Activated naive CD4-positive, alpha-beta T cell treated with anti-CD3 and anti-CD28 coated beads, Interleukin-2, amount 10 ng/mL, durations not matched to agents 7 days and 5 days (primary cell): ENCODE results near the gene ITGA8.
"Not testable (repeated sequence)": the region's sequence is repeated elsewhere in the genome, so short reads cannot be mapped to it uniquely, and the experiment has no call there.

Experiments
- CTCF ChIA-PET: fragments of 350-600 bp; sonication (Branson Sonifier 250); formaldehyde crosslinking; loops from one replicate; lab custom pipeline; 2021; ENCODE audit warnings: antibody characterized with exemption; lab: Charles Lee
- DNase-seq: peaks from one replicate; pipeline ENCODE4 v3.0.0-alpha.2; 2020
- H3K27ac Mint-ChIP-seq: one replicate; pipeline ENCODE4 v1.8.0; 2021; ENCODE audit warnings: mild to moderate bottlenecking, moderate library complexity, mixed read lengths
- H3K27me3 Mint-ChIP-seq: one replicate; pipeline ENCODE4 v1.8.0; 2021; ENCODE audit warnings: mild to moderate bottlenecking, mixed read lengths
- H3K36me3 Mint-ChIP-seq: one replicate; pipeline ENCODE4 v1.8.0; 2021; ENCODE audit warnings: mixed read lengths
- H3K4me1 Mint-ChIP-seq: one replicate; pipeline ENCODE4 v1.8.0; 2021; ENCODE audit warnings: mixed read lengths
- H3K4me3 Mint-ChIP-seq: one replicate; pipeline ENCODE4 v1.8.0; 2021; ENCODE audit warnings: mild to moderate bottlenecking, moderate library complexity, mixed read lengths
- H3K9me3 Mint-ChIP-seq: one replicate; pipeline ENCODE4 v1.8.0; 2021; ENCODE audit warnings: mixed read lengths

Gene ITGA8

GRCh38 chr10:15719899-15720634 lies at the start of gene ITGA8:
ITGA8 (minus strand) TSS chr10:15719922; CDS start chr10:15719771, 151 bp downstream.
- H3K36me3 Mint-ChIP-seq = no peaks in the 10 kb centered on the region
- no peak within 1 kb of the TSS for H3K4me3 Mint-ChIP-seq
- no peak for DNase-seq
- CTCF ChIA-PET = interaction anchor here (0.9 kb wide), 1 partner anchor 285 kb away, joined by 3 read pairs; no protein-coding TSS in a partner anchor
- H3K27ac Mint-ChIP-seq = no peak within 1 kb of the TSS
- no peaks in the 10 kb centered on the region for H3K9me3 Mint-ChIP-seq
- no peaks in the 10 kb centered on the region for H3K4me1 Mint-ChIP-seq
- peaks cover 48% of the 10 kb centered on the region for H3K27me3 Mint-ChIP-seq

DNA sequence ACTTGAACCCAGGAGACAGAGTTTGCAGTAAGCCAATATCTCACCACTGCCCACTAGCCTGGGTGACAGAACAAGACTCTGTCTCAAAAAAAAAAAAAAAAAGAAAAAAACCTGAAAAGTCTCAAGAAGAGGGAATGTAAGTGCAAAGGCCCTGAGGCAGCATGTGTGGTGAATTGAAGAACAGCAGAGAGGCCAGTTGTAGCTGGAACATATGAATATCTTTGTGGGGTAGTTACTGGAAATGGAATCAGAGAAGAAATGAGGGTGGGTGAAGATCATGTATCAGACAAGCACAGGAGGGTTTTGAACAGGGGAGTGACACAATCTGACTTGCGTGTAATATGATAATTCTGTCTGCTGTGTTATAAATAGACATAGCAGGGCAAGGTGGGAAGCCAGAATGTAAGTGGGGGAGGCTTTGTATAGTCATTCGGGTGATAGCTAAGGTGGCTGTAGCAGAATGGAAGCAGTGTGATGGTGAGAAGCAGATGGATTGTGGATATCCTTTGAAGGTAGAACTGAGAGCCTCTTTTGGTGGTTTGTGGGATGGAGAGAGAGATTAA lies 45.3 kb upstream of the ITGA8 start:
- Mint-ChIP-seq H3K4me1 (no peaks in the 10 kb centered on the region), H3K27ac (no peak overlapping the region), H3K9me3 (no peaks in the 10 kb centered on the region), H3K27me3 (no peaks in the 10 kb centered on the region), H3K36me3 (peaks cover 5% of the 10 kb centered on the region), H3K4me3 (no peak overlapping the region)
- CTCF ChIA-PET = no interaction called here
- no peak for DNase-seq

GRCh38 chr10:15763006-15763405 lies 43.3 kb upstream of the ITGA8 start:
- Mint-ChIP-seq H3K4me1 (no peaks in the 10 kb centered on the region), H3K9me3 (no peaks in the 10 kb centered on the region)

GRCh38 chr10:15762239-15762638 lies 42.5 kb upstream of the ITGA8 start:
- not testable (repeated sequence) for H3K4me3 Mint-ChIP-seq, H3K4me1 Mint-ChIP-seq, DNase-seq, H3K27me3 Mint-ChIP-seq, H3K9me3 Mint-ChIP-seq, H3K36me3 Mint-ChIP-seq, H3K27ac Mint-ChIP-seq
- CTCF ChIA-PET = interaction anchor here (0.6 kb wide), 1 partner anchor 15 kb away, joined by 3 read pairs; no protein-coding TSS in a partner anchor

More at GRCh38 chr10:15763006-15763405, 43.3 kb upstream of the ITGA8 start:
- Mint-ChIP-seq H3K4me3 (no peak overlapping the region), H3K27ac (no peak overlapping the region), H3K36me3 (no peaks in the 10 kb centered on the region), H3K27me3 (no peaks in the 10 kb centered on the region)
- no peak for DNase-seq
- CTCF ChIA-PET = interaction anchor here (0.6 kb wide), 1 partner anchor 15 kb away, joined by 3 read pairs; no protein-coding TSS in a partner anchor

DNA sequence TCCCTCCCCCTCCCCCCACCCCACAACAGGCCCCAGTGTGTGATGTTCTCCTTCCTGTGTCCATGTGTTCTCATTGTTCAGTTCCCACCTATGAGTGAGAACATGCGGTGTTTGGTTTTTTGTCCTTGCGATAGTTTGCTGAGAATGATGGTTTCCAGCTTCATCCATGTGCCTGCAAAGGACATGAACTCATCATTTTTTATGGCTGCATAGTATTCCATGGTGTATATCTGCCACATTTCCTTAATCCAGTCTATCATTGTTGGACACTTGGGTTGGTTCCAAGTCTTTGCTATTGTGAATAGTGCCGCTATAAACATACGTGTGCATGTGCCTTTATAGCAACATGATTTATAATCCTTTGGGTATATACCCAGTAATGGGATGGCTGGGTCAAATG lies 41.5 kb upstream of the ITGA8 start:
- H3K27me3 Mint-ChIP-seq, H3K27ac Mint-ChIP-seq, H3K9me3 Mint-ChIP-seq, DNase-seq, CTCF ChIA-PET, H3K4me1 Mint-ChIP-seq, H3K36me3 Mint-ChIP-seq, H3K4me3 Mint-ChIP-seq: not testable (repeated sequence)

DNA sequence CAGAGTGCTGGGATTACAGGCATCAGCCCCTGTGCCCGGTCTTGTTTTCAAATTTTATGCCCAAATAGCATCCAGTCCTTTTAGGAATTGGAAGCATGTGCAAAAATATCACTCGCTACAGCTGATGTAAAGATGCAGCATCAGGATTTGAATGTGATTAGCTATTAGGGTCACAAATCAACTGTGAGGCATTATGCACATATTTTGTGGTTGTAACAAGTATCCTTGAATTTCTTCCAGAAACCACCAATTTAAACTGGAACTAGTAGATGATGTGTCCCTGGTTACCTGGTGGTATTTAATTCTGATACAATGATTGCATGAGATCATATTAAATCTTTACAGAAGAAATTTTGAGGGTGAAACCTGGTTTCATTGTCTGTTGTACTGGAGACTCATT lies 41.0 kb upstream of the ITGA8 start:
- Mint-ChIP-seq H3K4me3 (no peak overlapping the region), H3K36me3 (no peaks in the 10 kb centered on the region), H3K4me1 (no peaks in the 10 kb centered on the region), H3K27ac (no peak overlapping the region), H3K27me3 (peaks cover 6% of the 10 kb centered on the region), H3K9me3 (no peaks in the 10 kb centered on the region)
- CTCF ChIA-PET = no interaction called here
- no peak for DNase-seq

- H3K4me1 Mint-ChIP-seq = no peaks in the 10 kb centered on the region
- peaks cover 6% of the 10 kb centered on the region for H3K27me3 Mint-ChIP-seq
- DNase-seq = no peak
- CTCF ChIA-PET = interaction anchor here (0.6 kb wide), 1 partner anchor 121 kb away, joined by 3 read pairs; no protein-coding TSS in a partner anchor
- H3K36me3 Mint-ChIP-seq = no peaks in the 10 kb centered on the region
- no peaks in the 10 kb centered on the region for H3K9me3 Mint-ChIP-seq
- H3K27ac Mint-ChIP-seq = no peak overlapping the region
- no peak overlapping the region for H3K4me3 Mint-ChIP-seq
Measured at GRCh38 chr10:15759265-15759664, 39.5 kb upstream of the ITGA8 start.

DNA sequence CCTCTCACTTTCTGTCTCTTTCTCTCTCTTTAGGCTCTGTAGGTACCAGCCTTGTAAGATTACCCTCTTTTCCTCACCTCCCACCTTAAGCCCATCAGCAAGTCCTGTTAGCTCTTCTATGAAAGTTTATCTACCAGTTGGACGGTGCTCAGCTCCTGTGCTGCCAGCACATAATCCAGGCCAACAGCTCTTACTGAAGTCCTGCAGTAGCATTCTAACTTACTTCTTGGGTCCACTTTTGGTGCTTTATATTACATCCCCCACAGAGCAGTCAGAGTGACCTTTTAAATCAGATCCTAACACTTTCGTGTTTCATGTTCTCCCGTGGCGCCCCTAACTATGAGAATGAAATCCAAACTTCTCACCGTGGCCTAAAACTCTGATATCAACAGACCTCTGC lies 38.9 kb upstream of the ITGA8 start:
- Mint-ChIP-seq H3K27me3 (peaks cover 6% of the 10 kb centered on the region), H3K4me1 (no peaks in the 10 kb centered on the region), H3K27ac (no peak overlapping the region), H3K4me3 (no peak overlapping the region), H3K36me3 (no peaks in the 10 kb centered on the region), H3K9me3 (no peaks in the 10 kb centered on the region)
- DNase-seq = no peak
- CTCF ChIA-PET = interaction anchor here (0.6 kb wide), 1 partner anchor 121 kb away, joined by 3 read pairs; no protein-coding TSS in a partner anchor

GRCh38 chr10:15754937-15755336 lies 35.2 kb upstream of the ITGA8 start:
- Mint-ChIP-seq H3K9me3 (no peaks in the 10 kb centered on the region), H3K27ac (no peak overlapping the region), H3K4me3 (no peak overlapping the region), H3K27me3 (peaks cover 6% of the 10 kb centered on the region), H3K36me3 (no peaks in the 10 kb centered on the region), H3K4me1 (no peaks in the 10 kb centered on the region)
- CTCF ChIA-PET = no interaction called here
- DNase-seq = no peak

DNA sequence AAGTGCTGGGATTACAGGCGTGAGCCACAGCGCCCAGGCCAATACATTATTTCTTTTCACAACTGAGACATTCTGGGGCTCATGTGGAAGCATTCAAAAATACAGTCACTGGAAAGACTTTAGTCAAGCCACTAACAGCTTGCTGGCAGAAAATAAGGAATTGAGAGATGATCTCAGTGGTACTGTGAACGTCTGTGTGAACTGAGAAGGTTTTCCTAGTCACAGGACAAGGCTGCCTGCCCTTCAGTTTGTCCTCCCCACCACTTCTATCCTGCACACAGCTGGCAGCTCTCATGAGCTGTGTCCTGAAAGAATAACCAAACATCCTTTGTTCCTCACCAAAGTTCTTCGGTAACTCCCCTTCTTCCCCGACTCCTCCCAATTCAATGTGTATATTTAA lies 31.3 kb upstream of the ITGA8 start:
- CTCF ChIA-PET = no interaction called here
- H3K27me3 Mint-ChIP-seq = no peaks in the 10 kb centered on the region
- H3K9me3 Mint-ChIP-seq = no peaks in the 10 kb centered on the region

GRCh38 chr10:15748126-15748525 lies 28.4 kb upstream of the ITGA8 start:
- Mint-ChIP-seq H3K9me3 (no peaks in the 10 kb centered on the region), H3K36me3 (no peaks in the 10 kb centered on the region), H3K4me1 (no peaks in the 10 kb centered on the region), H3K27me3 (no peaks in the 10 kb centered on the region), H3K27ac (no peak overlapping the region), H3K4me3 (no peak overlapping the region)
- no peak for DNase-seq
- CTCF ChIA-PET = interaction anchor here (0.8 kb wide), 1 partner anchor 14 kb away, joined by 3 read pairs; no protein-coding TSS in a partner anchor

More for the DNA sequence above, 31.3 kb upstream of the ITGA8 start:
- no peaks in the 10 kb centered on the region for H3K36me3 Mint-ChIP-seq
- H3K27ac Mint-ChIP-seq = no peak overlapping the region
- no peak for DNase-seq
- H3K4me1 Mint-ChIP-seq = no peaks in the 10 kb centered on the region
- H3K4me3 Mint-ChIP-seq = no peak overlapping the region

- Mint-ChIP-seq H3K36me3 (no peaks in the 10 kb centered on the region), H3K27me3 (no peaks in the 10 kb centered on the region), H3K4me1 (no peaks in the 10 kb centered on the region), H3K27ac (no peak overlapping the region), H3K9me3 (no peaks in the 10 kb centered on the region), H3K4me3 (no peak overlapping the region)
- CTCF ChIA-PET = interaction anchor here (0.8 kb wide), 1 partner anchor 15 kb away, joined by 3 read pairs; no protein-coding TSS in a partner anchor
- no peak for DNase-seq
Measured at GRCh38 chr10:15747632-15748031, 27.9 kb upstream of the ITGA8 start.

DNA sequence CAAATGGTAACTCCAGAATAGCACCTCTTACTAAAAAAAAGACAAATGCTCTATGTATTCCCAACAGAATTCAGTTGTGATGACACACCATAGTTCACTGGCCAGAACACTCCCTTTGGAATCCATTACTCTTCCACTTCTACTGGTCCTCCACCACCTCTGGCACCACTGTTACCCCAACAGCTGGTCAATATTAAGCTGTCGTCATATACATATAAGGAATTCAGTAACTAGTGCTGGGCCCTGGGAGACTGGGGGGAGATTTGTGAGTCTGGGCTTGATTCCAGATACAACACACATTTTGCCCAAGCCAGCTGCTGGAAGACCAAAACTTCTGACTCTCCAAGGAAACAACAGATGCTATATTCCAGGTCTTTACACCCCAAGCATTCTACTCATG lies 26.0 kb upstream of the ITGA8 start:
- H3K4me1 Mint-ChIP-seq = no peaks in the 10 kb centered on the region
- no peaks in the 10 kb centered on the region for H3K9me3 Mint-ChIP-seq
- no peak overlapping the region for H3K27ac Mint-ChIP-seq
- no peaks in the 10 kb centered on the region for H3K27me3 Mint-ChIP-seq
- no peak for DNase-seq
- no peak overlapping the region for H3K4me3 Mint-ChIP-seq
- no peaks in the 10 kb centered on the region for H3K36me3 Mint-ChIP-seq
- CTCF ChIA-PET = no interaction called here

DNA sequence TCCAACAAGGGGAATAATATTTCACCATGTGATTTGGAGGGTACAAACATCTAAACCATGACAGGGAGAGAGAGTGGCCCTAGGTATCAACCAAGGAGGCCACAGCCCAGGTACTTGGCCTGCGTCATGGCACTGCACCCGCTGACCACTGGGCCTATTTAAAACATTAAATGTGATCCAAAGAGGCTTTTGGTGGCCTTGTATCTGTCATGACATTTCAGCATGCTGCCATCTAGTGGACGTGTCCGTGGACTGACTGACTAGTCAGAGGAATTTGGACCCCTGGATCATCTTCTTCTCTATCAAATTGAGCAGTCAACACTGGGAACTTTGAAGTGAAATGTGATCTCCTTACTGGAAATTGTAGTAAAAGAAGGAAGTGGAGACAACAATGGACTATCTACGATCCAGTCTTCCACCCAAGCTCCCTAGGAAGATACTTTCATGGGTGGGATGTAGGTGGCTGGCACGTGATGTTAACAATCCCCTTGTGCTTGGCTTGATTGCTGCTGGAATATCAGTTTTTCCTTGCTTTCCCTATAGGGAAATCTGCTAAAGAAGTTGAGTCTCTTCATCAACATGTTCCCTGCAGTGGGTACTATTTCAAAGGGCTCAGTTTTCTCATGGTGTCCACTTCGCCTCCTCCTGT lies 24.6 kb upstream of the ITGA8 start:
- Mint-ChIP-seq H3K4me3 (no peak overlapping the region), H3K4me1 (no peaks in the 10 kb centered on the region), H3K9me3 (no peaks in the 10 kb centered on the region), H3K27me3 (no peaks in the 10 kb centered on the region), H3K27ac (no peak overlapping the region), H3K36me3 (no peaks in the 10 kb centered on the region)
- DNase-seq = peak; percentile 63
- CTCF ChIA-PET = no interaction called here
